ENCODE results near the gene GALNT18.

The GALNT18 gene

GRCh38 chr11:11304550-11304949 lies 317.3 kb downstream of the GALNT18 start:
- no peak overlapping the region for H3K27ac ChIP-seq
- no peak for DNase-seq (ENCODE audit: low read depth, low spot score)

GRCh38 chr11:11302565-11302964 lies 319.2 kb downstream of the GALNT18 start:
- H3K27ac ChIP-seq, result no peak overlapping the region
- no peak for DNase-seq (ENCODE audit: low read depth, low spot score)

GRCh38 chr11:11301212-11301611 lies 320.6 kb downstream of the GALNT18 start:
- H3K27ac ChIP-seq, result no peak overlapping the region
- no peak for DNase-seq (ENCODE audit: low read depth, low spot score)

DNA sequence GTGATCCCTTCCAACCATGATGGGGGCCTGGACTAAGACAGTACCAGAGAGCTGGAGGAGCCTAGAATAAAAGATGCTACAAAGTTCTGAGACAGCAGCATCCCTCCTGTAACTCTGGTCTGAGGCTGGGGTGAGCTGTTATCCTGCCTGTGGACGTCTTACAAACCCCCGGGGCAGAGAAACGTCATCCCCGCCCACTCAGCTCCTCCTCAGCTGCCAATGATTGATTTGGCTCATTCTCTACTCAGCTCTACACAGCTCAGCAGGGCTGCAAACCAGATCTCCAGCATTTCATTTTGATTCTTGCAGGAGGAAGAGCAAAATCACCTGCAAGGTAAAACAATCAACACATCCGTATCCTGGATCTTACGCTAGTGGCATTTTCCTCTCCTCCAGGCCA lies 324.2 kb downstream of the GALNT18 start:
- no peak for DNase-seq (ENCODE audit: low read depth, low spot score)

GRCh38 chr11:11296434-11296833 lies 325.4 kb downstream of the GALNT18 start:
- no peak for DNase-seq (ENCODE audit: low read depth, low spot score)
- no peak overlapping the region for H3K27ac ChIP-seq

More for the DNA sequence above, 324.2 kb downstream of the GALNT18 start:
- no peak overlapping the region for H3K27ac ChIP-seq

- no peak for DNase-seq (ENCODE audit: low read depth, low spot score)
- no peak overlapping the region for H3K27ac ChIP-seq
These were observed 327.3 kb downstream of the GALNT18 start for GRCh38 chr11:11294551-11294855.

DNA sequence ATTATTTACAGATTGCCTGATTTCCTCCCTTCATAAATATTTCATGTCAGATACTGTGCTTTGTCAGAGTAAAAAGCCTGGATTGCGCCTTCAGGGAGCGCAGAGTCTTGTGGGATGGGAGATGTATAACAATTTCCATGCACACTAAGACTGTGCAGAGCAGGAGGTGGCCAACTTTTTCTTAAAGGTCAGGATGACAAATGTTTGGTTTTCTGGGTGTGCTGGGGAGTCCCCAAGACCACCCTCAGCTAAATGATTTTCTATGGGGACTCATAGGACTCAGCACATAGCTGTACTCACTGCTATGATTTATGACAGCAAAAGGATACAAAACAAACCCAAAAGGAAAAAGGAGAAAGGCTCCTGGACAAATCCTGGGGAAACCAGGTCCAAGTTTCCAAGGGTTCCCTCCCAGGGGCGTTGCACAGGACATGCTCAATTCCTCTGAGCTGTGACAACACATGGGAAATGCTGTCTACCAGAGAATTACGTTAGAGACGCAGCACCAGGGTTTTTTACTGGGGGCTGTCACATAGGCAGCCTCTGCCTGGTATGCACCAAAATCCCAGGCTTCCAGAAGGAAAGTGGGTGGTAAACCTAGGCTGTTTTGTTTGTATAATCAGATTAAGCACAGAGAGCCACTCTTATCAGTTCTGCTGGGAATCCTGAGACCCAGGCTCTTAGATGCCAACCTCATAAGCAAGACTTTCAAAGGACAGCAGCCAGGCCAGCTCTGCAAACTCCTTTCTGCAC lies 327.8 kb downstream of the GALNT18 start:
- H3K27ac ChIP-seq, result no peak overlapping the region
- no peak for DNase-seq (ENCODE audit: low read depth, low spot score)

DNA sequence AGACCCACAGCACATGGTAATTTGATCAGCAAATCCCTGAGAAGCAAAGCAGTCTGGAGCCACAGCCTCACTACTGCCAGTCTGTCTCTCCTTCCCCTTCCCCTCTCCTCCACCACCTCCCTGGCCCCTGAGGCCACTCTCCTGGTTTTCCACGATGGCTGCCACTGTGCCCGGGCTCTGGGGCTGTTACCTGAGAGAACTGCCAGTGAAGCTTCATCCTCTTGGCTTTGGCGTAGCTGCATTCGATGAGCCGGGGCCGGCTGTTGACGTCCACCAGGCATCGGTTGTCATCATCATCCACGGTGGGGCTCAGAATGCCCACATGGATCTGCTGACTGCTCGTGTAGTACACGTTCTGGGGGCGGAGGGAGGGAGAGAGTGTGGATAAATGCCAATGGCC lies 329.0 kb downstream of the GALNT18 start:
- no peak for DNase-seq (ENCODE audit: low read depth, low spot score)
- H3K27ac ChIP-seq, result no peak overlapping the region

GRCh38 chr11:11291041-11292015 lies 330.5 kb downstream of the GALNT18 start:
- no peak overlapping the region for H3K27ac ChIP-seq
- DNase-seq (ENCODE audit: low read depth, low spot score), result no peak

DNA sequence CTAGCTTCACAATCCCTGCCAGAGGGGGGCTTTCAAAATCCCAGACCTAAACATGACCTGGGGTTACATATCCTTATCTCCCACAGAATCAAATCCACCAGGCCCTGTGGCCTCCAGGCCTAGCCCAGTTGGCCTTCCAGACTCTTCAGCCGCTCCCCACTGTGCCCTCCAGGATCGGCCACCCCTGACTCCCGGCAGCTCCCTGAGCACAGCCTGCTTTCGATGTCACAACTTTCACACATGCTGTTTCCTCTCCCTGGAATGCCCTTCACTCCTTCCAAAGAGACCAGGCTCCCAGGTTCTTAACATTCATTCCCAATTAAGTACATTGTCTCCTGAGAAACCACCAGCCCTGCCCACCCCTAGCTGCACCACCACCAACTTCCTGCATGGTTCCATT lies 331.5 kb downstream of the GALNT18 start:
- no peak for DNase-seq (ENCODE audit: low read depth, low spot score)
- no peak overlapping the region for H3K27ac ChIP-seq

GRCh38 chr11:11289669-11290068 lies 332.1 kb downstream of the GALNT18 start:
- H3K27ac ChIP-seq, result no peak overlapping the region
- DNase-seq (ENCODE audit: low read depth, low spot score), result no peak

- H3K27ac ChIP-seq, result no peak overlapping the region
- DNase-seq (ENCODE audit: low read depth, low spot score), result no peak
These were observed 332.7 kb downstream of the GALNT18 start for GRCh38 chr11:11288972-11289616.

- DNase-seq (ENCODE audit: low read depth, low spot score), result no peak
- no peak overlapping the region for H3K27ac ChIP-seq
These were observed 337.3 kb downstream of the GALNT18 start for GRCh38 chr11:11284481-11284880.

DNA sequence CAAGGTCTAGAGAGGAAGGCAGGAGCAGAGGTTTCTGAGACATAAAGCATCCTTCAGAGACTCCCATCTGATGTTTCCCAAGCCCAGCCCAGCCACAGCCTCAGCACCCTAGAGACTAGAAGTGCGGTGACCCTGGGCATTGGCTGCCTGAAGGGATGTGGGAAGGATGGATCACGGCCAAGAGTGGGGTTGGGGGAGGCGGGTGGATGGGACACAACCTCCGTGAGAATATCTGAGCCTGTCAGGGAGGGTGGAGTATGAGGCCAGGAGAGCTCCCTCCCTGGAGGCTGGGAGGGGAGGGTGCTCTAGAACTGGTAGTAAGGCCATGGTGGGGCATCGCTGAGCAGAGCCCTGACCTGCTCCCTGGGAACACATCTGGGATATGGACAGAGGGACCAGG lies 340.2 kb downstream of the GALNT18 start:
- no peak overlapping the region for H3K27ac ChIP-seq
- no peak for DNase-seq (ENCODE audit: low read depth, low spot score)

GRCh38 chr11:11280826-11281225 lies 341.0 kb downstream of the GALNT18 start:
- DNase-seq (ENCODE audit: low read depth, low spot score), result no peak
- no peak overlapping the region for H3K27ac ChIP-seq

DNA sequence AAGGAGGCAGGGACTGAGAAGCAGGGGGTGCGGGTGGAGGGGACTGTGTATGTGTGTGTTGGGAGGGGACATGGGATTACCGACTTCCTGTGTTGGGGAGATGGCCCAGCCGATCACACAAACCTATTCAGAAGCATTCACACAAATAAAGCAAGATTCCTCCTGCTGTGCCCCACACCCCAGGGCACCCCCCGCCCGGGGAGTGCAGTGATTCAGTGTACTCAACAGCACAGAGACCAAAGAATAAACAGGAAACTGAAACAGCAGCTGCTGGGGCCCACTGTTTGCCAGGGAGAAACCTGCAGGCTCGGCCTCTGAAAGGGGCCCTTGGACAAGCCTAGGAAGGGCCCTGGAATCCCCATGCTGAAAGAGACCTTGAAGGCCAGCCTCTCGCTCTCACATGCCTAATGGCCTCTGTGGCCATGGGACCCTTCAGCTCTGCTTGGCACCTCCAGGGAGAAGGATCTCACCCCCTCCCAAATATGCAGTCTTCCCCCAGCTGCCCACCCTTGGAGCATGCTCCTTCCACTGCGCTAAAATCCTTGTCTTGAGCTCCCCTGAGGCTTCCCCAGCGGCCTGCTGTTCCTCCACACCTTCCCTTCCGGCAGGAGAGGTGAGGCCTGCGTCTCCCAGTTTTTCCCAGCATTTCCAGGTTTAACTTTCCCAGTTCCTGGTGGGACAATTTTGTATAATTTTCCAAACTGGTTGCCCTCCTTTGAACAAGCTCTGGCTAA lies 341.7 kb downstream of the GALNT18 start:
- no peak for DNase-seq (ENCODE audit: low read depth, low spot score)
- no peak overlapping the region for H3K27ac ChIP-seq

DNA sequence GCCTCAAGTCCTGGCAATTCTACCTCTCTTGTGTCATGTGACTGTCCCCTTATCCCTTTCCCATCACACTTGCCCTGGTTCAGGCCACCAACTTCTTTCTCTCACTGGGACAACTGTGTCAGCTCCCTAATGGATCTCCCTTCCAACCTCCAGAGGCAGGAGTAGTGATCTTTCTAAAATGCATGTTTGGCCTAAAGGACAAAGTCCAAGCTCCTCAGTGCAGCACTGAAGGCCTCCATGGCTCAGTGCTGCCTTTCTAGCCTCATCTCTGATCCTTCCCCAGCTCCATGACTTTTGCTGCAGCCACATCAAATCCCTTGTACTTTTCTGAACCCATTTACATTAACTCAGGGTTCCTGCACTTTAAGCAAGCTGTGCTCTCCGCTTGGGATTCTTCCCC lies 349.6 kb downstream of the GALNT18 start:
- no peak for DNase-seq (ENCODE audit: low read depth, low spot score)
- H3K27ac ChIP-seq, result no peak overlapping the region

GRCh38 chr11:11270236-11270775 lies 351.5 kb downstream of the GALNT18 start:
- no peak overlapping the region for H3K27ac ChIP-seq
- DNase-seq (ENCODE audit: low read depth, low spot score), result no peak

DNA sequence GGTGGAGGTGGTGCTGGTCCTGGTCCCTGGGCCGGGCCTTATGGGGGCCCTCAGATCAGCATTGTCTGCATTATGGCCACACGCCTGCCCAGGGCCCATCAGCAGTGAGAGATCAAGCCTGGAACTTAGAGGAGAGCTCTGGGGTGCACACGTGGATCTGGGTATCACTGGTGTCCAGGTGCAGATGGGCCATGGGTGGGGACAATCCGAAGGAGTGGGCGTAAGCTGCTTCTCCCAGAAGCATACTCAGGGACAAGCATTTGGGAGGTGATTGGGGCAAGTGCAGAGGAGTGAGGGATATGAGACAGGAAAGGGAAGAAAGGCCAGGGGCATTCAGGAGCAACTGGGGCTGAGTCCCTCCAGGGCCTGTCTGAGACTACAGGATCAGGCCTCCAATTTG lies 353.1 kb downstream of the GALNT18 start:
- DNase-seq (ENCODE audit: low read depth, low spot score), result no peak
- H3K27ac ChIP-seq, result no peak overlapping the region

DNA sequence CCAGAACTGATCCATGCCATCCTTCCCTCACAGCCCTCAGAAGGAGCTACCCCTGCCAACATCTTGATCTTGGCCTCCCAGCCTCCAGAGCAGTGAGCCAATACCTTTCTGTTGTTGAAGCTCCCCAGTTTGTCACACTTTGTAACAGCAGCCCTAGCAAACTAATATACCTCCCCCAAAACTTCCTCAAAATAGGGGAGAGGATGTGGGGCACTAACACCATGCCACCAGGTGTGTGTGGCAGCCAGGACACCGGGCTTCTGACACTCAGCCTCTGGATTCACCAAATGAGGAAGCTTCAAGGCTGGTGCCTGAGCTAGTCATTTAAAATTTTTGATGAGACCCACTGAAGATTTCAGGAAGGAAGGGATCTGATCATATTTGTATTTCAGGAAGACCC lies 353.7 kb downstream of the GALNT18 start:
- no peak overlapping the region for H3K27ac ChIP-seq
- DNase-seq (ENCODE audit: low read depth, low spot score), result no peak

Measured in epithelial cell of prostate (primary cell).